GM21360 (cell line): Measurements from ENCODE around the gene TTC38.

Experiments used
- ATAC-seq: cut with Tn5 transposase; IDR thresholded peaks from one replicate; pipeline ENCODE4 v1.9.1; 2021; ENCODE audit warnings: mild to moderate bottlenecking, moderate library complexity; ENCODE audit not compliant: unreplicated experiment

Gene TTC38

DNA sequence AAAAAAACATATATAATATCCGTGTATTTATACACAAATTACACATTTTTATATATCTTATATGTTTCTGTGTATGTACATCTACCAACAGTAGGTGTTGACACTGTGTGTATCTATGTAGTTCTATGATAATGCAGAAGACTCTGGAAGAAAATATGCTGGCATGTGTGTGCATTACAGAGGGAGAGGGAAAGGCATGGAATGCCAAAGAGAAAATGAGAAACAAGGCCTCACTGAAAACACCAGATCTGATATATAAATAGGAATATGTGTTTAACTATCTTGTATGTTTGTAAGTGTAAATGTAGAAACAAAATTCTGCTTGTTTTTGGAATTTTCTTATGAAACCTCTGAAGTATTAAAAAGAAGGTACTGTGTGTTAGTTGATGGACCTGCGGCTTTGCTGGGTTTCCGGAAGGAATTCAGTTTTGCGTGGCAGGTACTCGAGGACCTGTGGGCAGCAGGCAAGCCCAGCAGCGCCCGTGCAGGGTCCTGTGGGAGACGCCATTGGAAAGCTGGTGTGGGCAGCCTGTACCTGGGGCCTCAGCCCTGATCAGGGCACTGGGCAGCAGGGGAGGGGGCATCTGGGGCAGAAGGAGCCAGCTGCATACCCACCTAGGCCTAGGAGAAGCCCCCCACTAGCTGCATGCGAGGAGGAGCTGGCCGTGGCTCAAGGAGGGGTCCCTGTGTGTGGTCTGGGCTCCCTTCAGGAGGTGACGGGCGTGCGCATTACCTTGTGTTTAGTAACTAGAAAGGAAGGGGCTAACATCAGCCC, 60.1 kb downstream of the TTC38 start:
- no peak for ATAC-seq

DNA sequence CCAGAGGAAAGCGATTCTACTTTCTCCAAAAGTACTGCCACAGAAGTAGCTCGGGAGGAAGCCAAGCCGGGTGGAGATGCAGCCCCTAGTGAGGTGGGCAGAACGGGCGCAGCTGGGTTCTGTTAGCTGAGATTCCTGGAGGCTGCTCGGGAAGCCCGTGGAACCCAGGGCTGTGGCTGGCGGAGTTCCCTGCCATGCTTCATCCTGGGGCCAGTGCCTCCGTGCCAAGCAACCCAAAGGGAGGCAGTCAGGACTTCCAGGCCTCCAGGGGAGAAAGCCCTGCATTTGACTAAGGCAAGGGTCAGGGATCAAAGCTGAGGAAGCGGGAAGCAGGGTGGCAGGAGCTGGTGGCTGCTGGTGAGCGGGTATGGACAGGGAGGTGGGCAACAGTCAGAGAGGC, 61.0 kb downstream of the TTC38 start:
- no peak for ATAC-seq

DNA sequence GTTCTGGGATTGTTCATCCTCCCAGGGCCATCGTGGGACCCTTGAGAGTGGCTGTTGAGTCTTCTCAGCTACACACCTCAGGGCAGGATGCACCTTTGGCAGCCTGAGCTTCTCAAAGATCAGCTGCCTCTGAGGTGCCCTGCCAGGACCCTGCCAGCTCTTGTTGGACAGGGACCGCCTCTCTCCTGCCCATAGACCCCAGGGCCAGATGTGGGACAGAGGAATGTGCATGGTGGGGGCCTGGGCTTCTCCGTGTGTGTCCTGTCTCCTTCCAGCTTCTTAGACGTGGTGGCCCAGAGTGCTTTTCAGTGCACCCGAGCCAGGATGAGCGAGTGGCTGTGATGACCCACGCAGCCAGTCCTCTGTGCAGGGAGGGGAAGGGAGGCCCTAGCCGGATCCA, 61.8 kb downstream of the TTC38 start:
- ATAC-seq = no peak

DNA sequence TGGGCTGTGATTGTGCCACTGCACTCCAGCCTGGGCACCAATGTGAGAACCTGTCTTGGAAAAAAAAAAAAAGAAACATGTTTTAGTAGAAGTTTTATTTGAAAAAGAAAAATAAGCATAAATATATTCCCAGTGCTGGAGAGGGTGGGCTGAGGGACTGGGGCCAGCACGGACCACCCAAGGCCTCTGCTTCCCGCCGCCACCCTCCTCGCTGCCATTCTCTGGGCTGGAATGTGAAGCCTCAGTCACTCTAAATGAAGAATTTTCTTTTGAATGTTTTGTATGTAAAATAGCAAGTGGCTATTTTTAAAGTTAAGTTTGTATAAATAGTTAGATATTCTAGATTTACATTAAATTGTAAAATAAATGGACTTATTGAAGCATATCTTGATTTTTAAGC, 62.6 kb downstream of the TTC38 start:
- ATAC-seq = no peak

GRCh38 chr22:46331496-46331895, 63.7 kb downstream of the TTC38 start:
- ATAC-seq = no peak

DNA sequence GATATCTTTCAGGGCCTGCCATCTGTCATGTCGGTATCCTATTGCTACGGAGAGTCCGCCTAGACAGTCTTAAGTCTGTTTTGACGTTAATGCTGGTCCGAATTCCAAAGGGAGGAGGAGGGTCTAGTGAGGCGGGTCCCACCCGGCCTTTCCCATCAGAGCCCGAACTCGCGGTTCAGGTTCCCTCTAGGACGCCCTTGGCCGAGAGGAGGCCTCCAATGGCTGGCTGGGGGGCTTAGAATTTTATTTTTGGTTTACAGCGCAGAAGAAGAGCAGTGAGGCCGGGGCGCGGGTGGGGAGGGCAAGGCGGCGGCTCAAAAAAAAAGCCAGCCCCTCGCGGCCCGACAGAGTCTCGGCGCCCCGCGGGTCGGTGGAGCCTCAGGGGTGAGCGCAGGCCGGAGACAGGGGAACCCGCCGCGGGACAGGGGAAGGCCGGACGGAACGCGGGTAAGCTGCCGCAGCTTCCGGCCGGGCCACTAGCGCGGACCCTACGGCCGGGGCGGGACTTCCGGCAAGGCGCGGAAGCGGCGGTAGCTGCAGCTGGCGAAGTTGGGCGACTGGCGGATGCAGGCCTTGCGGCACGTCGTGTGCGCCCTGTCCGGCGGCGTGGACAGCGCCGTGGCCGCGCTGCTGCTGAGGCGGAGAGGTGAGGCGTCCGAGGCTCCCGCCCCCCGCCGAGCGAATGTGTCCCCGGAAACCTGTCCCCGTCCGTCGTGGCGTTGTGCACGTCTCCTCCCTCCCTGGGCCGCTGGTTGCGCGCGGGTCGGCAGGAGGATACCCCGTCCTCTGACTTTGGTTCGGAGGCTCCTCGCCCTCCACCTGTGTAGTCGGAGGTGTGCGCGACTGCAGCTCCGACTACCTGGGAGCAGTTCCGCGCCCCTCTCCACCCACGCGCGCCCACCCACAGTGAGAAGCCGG, 67.7 kb downstream of the TTC38 start, which contains the start of gene TRMU:
TRMU (plus strand) TSS at position 514 of the 918 bp plus-strand sequence; CDS start at position 565, 51 bp downstream.
- peak; percentile 72 for ATAC-seq

- ATAC-seq = no peak
Observed at GRCh38 chr22:46336119-46337078, 68.6 kb downstream of the TTC38 start.

DNA sequence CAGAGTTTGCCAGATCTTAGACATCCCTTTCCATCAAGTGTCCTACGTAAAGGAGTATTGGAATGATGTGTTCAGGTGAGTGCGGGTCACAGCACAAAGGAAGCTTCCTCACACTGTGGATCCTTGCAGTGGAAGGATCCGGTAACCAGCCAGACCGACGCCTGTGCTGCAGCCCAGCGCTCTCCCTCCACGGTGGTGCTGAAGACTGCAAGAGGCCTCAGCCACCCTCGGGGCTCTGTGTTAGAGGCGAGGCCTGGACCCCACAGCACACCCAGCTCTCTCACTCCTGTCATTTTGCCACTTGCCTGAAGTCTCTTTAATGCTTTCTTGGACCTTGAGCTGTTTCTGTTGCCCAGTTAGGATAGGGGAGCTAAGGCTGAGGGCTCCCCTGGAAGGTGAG, 70.1 kb downstream of the TTC38 start:
- no peak for ATAC-seq

DNA sequence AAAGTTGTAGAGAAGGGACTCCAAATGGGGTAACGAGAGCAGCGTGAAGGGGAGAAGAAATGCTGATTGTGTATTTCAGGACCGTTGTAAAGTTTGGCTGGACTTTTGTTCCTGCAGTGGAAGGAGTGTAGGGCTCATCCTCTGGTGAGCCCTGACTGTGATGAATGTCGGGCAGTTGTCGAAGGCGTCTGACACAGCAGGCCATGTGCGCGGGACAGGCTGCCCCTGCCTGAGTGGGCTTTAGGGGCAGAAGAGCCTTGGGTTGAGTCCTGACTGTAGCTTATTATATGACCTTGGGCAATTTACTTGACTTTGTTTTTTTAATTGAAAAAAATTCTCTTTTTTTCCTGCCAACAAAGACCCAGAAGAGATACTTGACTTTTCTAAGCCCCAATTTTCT, 70.8 kb downstream of the TTC38 start:
- no peak for ATAC-seq

GRCh38 chr22:46339956-46340355, 72.1 kb downstream of the TTC38 start:
- ATAC-seq = no peak

DNA sequence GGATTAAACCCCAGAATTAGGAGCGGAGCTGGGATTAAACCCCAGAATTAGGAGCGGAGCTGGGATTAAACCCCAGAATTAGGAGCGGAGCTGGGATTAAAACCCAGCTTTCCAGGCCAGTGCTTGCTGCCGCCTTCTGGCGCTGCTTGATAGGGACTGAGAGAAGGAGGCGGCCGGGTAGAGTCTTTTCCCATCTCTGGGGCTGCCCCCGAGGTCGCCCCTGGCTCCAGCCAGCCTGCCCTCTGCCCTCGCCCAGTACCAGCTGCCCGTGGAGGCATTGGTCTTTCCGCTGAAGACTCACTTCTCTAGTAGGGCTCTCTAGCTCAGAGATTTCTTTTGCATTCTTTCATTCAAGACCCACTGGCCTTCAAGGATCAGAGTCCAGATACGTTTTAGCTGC, 72.9 kb downstream of the TTC38 start:
- no peak for ATAC-seq
